ENCODE data around the gene ZSCAN31. TPM values are rescaled to one million over a fixed set of nuclear protein-coding genes. Genes with fewer than 3 reads are reported as not detected.

Gene ZSCAN31
- 10.5 and 18.0 TPM in 2 replicates for total RNA-seq

DNA sequence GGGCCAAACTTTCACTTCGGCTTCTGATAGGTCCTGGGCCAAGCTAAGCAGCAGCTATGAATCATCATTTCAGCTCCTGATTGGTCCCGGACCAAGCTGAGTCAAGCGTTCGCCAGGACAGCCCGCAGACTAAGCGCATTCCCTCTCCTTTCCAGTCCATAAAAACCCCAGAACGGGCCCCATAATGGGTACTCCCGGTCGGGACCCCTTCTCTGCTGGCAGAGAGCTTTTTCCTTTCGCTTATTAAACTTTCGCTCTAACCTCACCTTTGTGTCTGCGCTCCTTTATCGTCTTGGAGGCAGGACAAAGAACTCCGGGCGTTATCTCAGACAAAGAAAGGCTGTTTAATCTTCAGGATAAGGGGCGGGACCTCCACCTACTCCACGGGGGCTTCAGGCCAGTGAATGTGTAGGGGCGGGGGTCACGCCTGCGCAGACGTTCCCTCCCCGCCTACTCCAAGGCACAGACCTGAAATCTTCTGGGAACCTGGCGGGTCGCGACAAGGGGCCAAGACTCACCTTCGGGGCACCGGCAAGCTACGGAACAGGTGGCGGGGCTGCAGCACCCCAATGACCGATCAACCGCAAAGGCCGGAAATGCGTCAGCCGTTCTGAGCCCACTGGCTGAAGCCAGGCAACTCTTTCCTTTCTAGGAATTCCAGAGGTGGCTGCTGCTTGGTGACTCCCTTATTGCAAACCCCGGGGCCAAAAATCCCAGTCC lies at the start of gene ZSCAN31:
ZSCAN31 (minus strand) TSS at position 585 of the 720 bp plus-strand sequence. CDS start 6,465 bp downstream, outside the sequence.

DNA sequence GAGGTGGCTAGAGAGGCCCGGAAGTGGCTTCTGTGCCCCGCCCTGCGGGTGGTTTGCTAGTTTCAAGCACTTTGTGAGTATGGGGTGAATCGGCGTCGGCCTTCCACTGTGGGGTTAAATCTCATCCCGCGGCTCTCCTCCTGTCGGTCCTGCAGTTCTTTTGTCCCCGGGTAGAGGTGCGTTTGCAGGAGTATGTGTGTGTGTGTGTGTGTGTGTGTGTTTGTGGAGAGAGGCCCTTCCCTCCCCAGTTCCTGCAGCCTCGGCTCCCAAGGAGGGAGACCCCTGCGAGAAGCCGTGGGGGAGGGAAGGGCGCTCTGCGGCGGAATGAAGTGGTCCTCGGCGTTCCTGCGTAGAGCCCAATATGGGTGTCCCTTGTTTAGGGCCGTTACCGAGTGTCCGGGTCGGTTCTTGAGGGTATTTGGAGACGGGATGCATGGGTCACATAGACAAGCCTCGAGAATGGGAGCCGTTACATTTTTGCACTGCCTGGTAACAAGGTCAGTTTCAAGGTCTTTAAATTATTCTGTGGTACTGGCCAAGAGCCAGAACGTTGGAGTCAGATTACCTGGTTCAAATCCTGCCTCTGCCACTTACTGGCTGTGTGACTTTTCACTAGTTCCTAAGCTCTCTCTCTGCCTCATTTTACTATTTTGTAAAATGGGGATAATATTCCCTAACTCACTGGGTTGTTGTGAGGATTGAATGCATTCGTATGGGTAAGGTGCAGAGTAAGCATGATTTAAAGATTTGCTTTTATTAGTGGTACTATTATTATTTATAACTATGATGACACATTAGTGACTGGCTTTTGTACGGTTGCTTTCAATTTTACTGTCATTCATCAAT lies 14.2 kb upstream of the ZSCAN31 start, which contains the start of gene ZKSCAN3:
ZKSCAN3 (plus strand) TSS at position 56 of the 846 bp plus-strand sequence. CDS start 9,640 bp downstream, outside the sequence.

DNA sequence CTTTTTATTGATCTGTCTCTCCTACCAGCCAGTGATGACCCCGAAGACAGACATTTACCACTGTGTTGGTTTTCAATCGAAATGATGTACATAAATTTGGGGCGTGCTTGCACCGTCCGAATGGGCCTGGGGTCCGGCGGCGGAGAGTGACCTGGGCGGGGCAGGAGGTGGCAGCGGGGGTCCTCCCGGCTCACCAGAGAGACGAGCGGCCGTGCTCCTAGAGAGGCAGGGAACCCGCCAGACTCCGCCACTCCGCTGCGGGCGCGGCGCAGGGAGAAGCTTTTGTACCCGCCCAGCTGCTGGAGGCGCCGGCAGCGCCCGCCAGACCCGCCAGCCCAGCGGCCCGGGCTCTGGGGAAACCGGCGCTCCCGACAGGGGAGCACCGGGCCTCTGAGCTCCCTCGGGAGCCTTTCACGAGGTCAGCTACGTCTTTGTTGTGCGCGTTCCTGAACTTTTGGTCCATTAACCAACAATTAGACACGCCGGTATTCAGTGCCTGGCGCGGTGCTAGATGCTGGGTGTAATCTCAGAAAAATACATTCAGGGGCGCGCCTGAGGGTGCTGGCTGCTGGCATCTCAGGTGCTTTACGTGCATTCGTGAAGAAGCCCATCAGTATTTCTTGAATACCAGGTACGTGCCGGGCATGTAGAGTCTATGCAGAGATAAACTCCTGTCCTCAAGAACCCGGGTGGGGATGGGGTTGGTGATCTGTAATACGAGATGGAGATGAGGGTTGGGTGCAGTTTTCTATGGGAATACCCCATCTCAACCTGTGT lies 54.5 kb downstream of the ZSCAN31 start, which contains the start of gene PGBD1:
PGBD1 (plus strand) TSS at position 285 of the 777 bp plus-strand sequence. CDS start 2,242 bp downstream, outside the sequence.

Other genes with a start within 250 kb of the ZSCAN31 start
- gene ZSCAN16, start 211.5 kb downstream of the ZSCAN31 start, total RNA-seq = 3.4 TPM in 1 of 2 replicates, not detected in the other
- gene ZKSCAN8, start 194.3 kb downstream of the ZSCAN31 start, total RNA-seq = 7.2 and 10.4 TPM in 2 replicates
- gene ZSCAN9, start 110.9 kb downstream of the ZSCAN31 start, total RNA-seq = 1.8 and 3.7 TPM in 2 replicates
- 2.5 and 2.6 TPM in 2 replicates for gene ZKSCAN4, start 83.9 kb downstream of the ZSCAN31 start, total RNA-seq
- 0.36 and 2.3 TPM in 2 replicates for gene NKAPL, start 76.9 kb downstream of the ZSCAN31 start, total RNA-seq
- gene ZSCAN26, start 69.0 kb downstream of the ZSCAN31 start, total RNA-seq = 11.8 and 15.9 TPM in 2 replicates
- 1.3 and 2.4 TPM in 2 replicates for gene PGBD1, start 54.6 kb downstream of the ZSCAN31 start, total RNA-seq
- 1.6 and 2.2 TPM in 2 replicates for gene ZKSCAN3, start 13.8 kb upstream of the ZSCAN31 start, total RNA-seq
- gene ZSCAN12, start 63.6 kb upstream of the ZSCAN31 start, total RNA-seq = 1.3 and 2.0 TPM in 2 replicates
- 0.36 and 0.81 TPM in 2 replicates for gene ZSCAN23, start 107.3 kb upstream of the ZSCAN31 start, total RNA-seq
- gene GPX6, start 179.6 kb upstream of the ZSCAN31 start, total RNA-seq = not detected in 2 replicates
- gene GPX5, start 189.7 kb upstream of the ZSCAN31 start, total RNA-seq = not detected in 2 replicates

Data from cardiac atrium fibroblast (primary cell).